NCI-H2081 (cell line): ENCODE results near the gene PPM1J.
"Not testable (repeated sequence)": the region's sequence is repeated elsewhere in the genome, so short reads cannot be mapped to it uniquely, and the experiment has no call there.

ENCODE experiments used
- DNase-seq, 2 experiments: peaks; one replicate each; lab custom pipeline; 2025; lab: John Stamatoyannopoulos, UW

PPM1J gene

DNA sequence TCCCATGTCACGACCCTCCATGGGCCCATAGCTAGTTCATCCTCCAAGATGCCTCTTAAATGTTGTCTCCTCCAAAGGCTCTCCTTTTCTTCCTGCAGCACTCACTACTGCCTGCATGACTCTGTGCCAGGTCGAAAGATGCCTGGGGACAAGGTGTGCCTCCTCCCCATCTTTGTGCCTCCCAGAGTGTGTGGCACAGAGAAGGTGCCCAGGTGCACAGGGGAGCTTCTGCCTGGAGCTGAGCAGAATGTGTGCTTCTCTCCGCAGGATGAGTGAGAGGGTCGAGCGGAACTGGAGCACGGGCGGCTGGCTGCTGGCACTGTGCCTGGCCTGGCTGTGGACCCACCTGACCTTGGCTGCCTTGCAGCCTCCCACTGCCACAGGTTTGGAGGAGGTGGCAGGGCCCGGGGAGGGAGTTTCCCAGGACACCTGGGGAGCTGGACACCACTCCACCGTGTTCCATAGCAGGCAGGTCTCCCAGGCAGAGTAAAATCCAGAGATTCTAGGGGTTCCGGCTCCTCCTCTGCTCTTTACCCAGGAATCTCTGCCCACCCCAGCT is 6.9 kb upstream of the PPM1J start:
- DNase-seq, result no peak

GRCh38 chr1:112721294-112721693 is 6.2 kb upstream of the PPM1J start:
- DNase-seq, result not testable (repeated sequence)

- DNase-seq, result no peak
These were observed 5.7 kb upstream of the PPM1J start for GRCh38 chr1:112720800-112721199.

DNA sequence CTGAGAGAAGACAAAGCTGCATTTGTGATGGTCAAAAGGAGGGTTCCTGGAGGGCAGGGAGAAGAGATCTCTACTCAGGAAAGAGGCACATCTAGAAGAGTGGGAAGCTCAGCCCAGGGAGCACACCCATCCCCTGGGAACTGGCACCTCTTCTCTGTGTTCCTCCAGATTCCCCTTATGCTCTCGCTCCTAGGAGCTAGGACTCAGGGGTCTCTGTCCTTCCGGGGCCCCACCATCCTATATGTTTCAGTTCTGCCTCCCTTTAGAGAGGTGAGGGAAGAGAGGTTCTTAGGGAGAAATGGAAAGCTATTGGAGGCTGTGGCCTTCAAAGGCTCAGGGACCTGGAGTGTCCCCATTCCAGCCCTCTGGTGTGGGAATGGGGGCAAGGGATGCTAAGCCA is 4.6 kb upstream of the PPM1J start:
- no peak for DNase-seq

- peak; percentile 38 to 55 for DNase-seq
These were observed 3.7 kb upstream of the PPM1J start for GRCh38 chr1:112718691-112719418.

DNA sequence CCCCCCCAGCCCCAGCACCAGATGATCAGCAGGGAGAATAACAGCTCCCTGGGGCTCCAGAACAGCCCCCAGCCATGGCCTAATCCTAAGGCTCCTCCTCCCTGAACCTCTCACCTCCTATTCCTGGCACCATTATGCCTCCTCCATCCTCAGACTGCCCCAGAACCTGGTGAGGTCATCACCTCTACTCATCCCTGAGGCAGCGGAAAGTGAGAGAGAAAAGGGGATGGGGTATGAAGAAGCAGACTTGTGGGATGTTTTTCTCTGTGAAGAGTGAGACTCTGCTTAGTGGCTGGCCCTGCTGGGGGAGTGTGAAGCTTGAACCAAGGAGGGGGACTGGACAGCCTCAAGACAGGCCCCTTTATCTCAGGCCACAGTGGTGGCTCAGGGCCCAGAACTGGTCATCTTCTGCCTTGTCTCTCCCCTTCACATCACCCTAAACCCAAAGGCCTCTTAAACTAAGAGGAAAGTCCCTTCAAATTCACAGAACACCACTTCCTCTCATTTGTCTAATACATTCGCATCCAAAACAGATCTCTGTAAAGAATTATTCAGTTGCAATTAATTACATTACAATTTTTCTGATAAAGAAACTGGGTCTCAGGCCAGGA is 2.2 kb upstream of the PPM1J start:
- DNase-seq, result no peak

- peak; percentile 75 to 77 for DNase-seq
These were observed 1.1 kb upstream of the PPM1J start for GRCh38 chr1:112716133-112716720.

- DNase-seq, result no peak
These were observed 544 bp downstream of the PPM1J start for GRCh38 chr1:112714313-112715263.

DNA sequence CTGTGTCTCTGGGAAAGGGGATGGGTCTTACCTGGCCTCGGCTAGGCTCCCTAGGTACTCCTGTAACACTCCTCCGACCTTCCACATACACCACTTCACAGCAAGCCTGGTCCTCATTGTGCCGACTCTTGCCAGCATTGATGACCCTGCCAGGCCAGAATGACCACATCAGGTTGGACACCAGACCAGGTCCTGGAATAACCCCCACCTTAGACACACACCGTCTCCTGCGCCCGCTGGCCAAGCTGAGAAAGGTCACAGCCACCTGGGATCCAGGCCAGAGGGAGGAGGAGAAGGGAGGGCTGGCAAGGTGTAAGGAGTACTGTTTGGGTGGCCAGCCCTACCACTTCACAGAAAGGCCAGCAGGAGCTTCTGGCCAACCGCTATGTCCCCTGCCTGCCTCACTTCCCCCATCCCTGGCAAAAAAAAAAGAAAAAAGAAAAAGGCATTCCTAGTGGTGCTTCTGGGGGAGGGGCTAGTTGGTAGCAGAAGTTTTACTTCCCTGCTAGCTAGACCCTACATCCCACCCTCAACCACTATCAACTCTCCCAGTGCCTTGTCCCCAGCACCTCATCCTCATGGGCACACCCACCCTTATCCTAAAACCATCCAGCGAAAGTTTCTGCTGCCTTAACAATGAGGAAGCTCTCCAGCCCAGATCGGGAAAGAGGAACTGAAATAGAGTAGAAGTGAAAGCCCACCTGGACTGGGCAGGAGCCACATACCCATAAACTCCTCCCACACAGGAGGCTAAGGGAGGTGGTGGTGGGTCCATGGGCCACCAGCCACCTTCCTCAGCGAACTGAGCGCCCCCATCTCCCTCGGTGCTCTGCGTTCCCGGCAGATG is 1.4 kb downstream of the PPM1J start:
- no peak for DNase-seq

DNA sequence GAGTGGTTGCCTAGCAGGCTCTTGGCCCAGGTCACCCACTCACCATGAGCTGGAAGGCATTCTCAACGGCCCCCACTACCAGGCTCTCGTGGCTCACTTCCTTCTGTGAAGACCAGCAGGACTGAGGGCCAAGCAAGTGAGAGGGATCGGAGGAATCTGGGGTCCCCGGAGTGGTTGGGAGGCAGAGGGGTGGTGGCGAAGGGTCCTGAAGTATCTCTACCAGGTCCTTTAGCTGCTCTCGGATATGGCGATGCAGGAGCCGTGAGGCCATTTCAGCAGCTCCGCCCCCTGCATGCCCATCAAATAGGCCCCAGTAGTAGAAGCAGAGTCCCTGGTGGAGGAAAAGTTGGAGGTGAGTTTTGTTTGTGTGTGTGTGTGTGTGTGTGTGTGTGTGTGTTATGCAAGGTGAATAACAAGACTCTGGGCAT is 2.4 kb downstream of the PPM1J start:
- no peak for DNase-seq

GRCh38 chr1:112712191-112712590 is 2.9 kb downstream of the PPM1J start:
- no peak for DNase-seq

- DNase-seq, result no peak
These were observed 3.5 kb downstream of the PPM1J start for GRCh38 chr1:112711670-112712069.

GRCh38 chr1:112711041-112711440 is 4.1 kb downstream of the PPM1J start:
- no peak for DNase-seq

DNA sequence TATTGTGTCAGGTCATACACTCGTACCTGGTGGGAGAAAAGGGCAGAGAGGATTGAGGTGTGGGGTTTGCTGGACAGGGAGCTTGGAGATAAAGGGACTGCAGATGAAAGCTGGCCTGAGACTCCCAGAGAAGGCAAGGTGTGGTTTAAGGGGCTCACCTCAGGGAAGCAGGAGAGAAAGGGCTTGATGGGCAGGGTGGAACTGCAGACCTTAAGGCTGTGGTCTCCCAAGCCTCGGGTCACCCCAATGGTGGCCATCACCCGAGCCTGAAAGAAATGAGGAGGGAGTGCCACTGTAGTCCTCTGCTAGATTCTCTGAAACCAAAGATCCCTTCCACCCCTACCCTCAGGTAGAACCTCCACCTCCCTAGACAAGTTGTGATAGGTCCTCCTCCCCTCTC is 4.5 kb downstream of the PPM1J start:
- no peak for DNase-seq

DNA sequence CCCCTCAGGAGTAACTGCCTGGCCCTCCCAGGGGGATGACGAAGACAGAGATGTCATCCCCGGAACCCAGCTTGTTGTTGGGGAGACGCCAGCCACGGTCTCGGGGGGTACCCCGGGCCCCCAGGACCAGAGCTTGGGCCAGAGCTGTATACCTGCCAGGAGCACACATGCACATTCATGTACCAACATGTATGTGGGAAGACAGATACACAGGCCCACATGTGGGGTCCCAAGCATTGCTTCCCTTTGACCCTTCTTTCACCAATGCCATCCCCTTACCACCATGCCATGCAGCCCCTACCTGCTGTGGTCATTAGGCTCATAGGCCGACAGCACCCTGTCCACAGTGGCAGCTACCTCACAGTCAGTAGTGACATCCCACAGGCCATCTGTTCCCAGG is 5.0 kb downstream of the PPM1J start:
- DNase-seq, result no peak

- no peak for DNase-seq
These were observed 6.6 kb downstream of the PPM1J start for GRCh38 chr1:112708489-112708888.

GRCh38 chr1:112708002-112708448 is 7.1 kb downstream of the PPM1J start:
- no peak for DNase-seq

DNA sequence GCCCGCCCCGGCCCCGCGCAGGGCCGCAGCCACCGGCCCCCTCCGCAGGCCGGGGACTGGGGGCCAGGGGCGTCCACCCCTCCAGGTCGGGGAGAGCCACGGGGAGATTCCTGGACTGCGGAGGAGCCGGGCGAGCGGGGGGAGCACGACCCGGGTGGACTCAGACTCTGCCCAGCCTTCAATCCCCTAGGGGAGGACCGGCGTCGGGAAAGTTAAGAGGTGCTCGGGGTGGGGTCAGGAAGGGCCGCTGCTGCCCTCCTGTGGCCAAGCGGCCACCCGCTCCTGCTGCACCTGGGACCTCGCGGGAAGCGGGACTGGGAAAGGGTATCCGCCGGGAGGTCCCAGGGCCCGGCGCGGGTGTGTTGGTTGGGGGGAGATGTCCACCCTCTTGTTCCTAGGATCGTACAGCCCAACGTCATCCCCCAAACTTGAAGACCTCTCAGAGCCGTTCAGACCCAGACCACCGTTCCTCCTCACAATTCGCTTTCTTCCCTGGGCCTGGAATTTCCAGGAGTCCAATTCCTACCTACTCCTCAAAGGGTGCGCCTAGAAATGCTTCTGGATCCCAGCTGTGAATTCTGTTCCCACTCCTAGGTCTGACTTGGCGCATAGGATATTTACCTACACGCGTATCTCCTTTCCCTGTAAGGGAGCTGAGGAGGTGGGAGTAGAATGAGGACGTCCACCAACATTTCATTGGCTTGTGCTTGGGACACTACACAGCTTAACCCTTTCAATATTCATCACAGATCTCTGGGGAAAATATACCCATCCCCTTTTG is 7.7 kb downstream of the PPM1J start:
- peak; percentile 66 to 67 for DNase-seq

- peak; percentile 17 to 27 for DNase-seq
These were observed 8.5 kb downstream of the PPM1J start, which contains the start of gene RHOC for GRCh38 chr1:112706505-112707220. Gene RHOC (minus strand): TSS chr1:112707127. CDS start chr1:112703799, 3,328 bp downstream.
